Naive B cell (primary cell): ENCODE results near the gene PDE10A. TPM values are rescaled to one million over a fixed set of nuclear protein-coding genes. Genes with fewer than 3 reads are reported as not detected.
"Not testable (repeated sequence)": the region's sequence is repeated elsewhere in the genome, so short reads cannot be mapped to it uniquely, and the experiment has no call there.

Source experiments
- ATAC-seq, 2 donors: fragments of 150-1000 bp; cut with Tn5 transposase; 2 replicates each; pipeline ENCODE4 v1.10.0; 2021; ENCODE audit warnings: low read depth in 2 of 2, mild to moderate bottlenecking in 2 of 2, moderate library complexity in 2 of 2
- DNase-seq: peaks from one replicate; pipeline ENCODE4 v3.0.0; 2022
- H3K27ac Mint-ChIP-seq, 6 donors: one replicate each; pipeline ENCODE4 v1.8.0; 2020 to 2022; ENCODE audit warnings: mild to moderate bottlenecking in 6 of 6, mixed read lengths in 6 of 6, moderate library complexity in 5 of 6, inconsistent platforms in 2 of 6
- H3K27me3 Mint-ChIP-seq, 3 donors: one replicate each; pipeline ENCODE4 v1.8.0; 2021 to 2022; ENCODE audit warnings: mixed read lengths in 3 of 3, mild to moderate bottlenecking in 1 of 3
- H3K36me3 Mint-ChIP-seq, 2 donors: one replicate each; pipeline ENCODE4 v1.8.0; 2020 to 2022; ENCODE audit warnings: mixed read lengths in 2 of 2, inconsistent platforms in 1 of 2, mild to moderate bottlenecking in 1 of 2
- H3K4me1 Mint-ChIP-seq, 3 donors: one replicate each; pipeline ENCODE4 v1.8.0; 2020 to 2022; ENCODE audit warnings: mixed read lengths in 3 of 3, inconsistent platforms in 1 of 3, mild to moderate bottlenecking in 1 of 3, moderate library complexity in 1 of 3
- H3K4me3 Mint-ChIP-seq, 8 donors: one replicate each; pipeline ENCODE4 v1.8.0; 2020 to 2022; ENCODE audit warnings: mild to moderate bottlenecking in 8 of 8, mixed read lengths in 8 of 8, moderate library complexity in 8 of 8, inconsistent platforms in 2 of 8
- H3K9me3 Mint-ChIP-seq, 7 donors: one replicate each; pipeline ENCODE4 v1.8.0; 2020 to 2022; ENCODE audit warnings: mixed read lengths in 7 of 7, mild to moderate bottlenecking in 5 of 7, inconsistent platforms in 2 of 7, moderate library complexity in 1 of 7
- polyA plus RNA-seq, 6 donors: library from polyadenylated mRNA; unstranded; fragments of 300-500 nt; fragmentation: Illumina TruSeq; gene quantifications; one replicate each; pipeline ENCODE4 v1.2.3, GENCODE V29; 2021; ENCODE audit warnings: low read depth in 6 of 6

PDE10A gene
- polyA plus RNA-seq, 6 donors from 2014 or later: not detected

DNA sequence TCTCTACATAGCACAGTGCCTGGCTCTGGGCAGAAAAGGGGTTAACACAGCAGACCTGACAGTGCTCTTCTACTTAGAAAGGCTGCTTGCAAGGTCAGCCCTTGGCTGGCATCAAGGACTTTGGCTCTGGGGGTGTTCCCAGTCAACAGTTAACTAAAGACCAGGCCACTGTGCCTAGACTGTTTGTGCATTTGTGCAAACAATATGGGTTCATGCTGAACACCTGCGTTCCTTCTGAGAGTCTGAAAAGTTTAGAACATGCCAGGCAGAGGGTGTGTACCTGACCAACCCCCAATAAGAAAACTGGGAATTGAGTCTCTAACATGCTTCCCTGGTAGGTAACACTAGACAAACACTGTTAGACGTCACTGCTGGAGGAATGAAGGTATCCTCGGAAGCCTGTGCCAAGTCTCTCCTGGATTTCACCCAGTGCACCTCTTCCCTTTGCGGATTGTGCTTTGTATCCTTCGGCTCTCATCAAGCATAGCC is 110.7 kb downstream of the PDE10A start:
- no peak overlapping the region for H3K4me3 Mint-ChIP-seq
- H3K27ac Mint-ChIP-seq: no peak overlapping the region
- no peaks in the 10 kb centered on the region for H3K36me3 Mint-ChIP-seq
- peaks cover 0 to 8% (median 0%) of the 10 kb centered on the region in 7 donors for H3K9me3 Mint-ChIP-seq
- H3K27me3 Mint-ChIP-seq: no peaks in the 10 kb centered on the region
- no peak for DNase-seq
- H3K4me1 Mint-ChIP-seq: no peaks in the 10 kb centered on the region
- ATAC-seq: no peak

DNA sequence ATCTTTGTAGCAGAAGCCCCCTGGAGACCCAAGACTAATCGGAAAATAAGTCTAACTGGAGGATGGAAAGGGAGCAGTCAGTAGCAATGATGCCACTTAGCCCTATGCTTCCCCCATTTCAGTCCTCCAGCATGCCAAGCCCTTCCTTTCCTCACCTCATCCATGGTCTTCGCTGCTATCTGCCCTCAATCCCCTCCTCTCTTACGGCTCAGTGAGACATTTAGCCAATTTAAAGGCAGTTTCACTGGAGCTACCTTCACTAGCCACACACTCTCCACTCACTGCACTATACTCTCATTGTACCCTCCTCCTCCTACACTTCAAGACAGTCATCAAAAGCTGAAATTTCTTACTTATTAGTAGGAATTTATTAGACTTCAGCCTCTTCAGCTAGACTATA is 111.2 kb downstream of the PDE10A start:
- no peak for ATAC-seq
- H3K27me3 Mint-ChIP-seq: no peaks in the 10 kb centered on the region
- DNase-seq: no peak
- H3K36me3 Mint-ChIP-seq: no peaks in the 10 kb centered on the region
- no peak overlapping the region for H3K4me3 Mint-ChIP-seq
- H3K9me3 Mint-ChIP-seq: peaks cover 0 to 8% (median 0%) of the 10 kb centered on the region in 7 donors
- no peak overlapping the region for H3K27ac Mint-ChIP-seq
- no peaks in the 10 kb centered on the region for H3K4me1 Mint-ChIP-seq

DNA sequence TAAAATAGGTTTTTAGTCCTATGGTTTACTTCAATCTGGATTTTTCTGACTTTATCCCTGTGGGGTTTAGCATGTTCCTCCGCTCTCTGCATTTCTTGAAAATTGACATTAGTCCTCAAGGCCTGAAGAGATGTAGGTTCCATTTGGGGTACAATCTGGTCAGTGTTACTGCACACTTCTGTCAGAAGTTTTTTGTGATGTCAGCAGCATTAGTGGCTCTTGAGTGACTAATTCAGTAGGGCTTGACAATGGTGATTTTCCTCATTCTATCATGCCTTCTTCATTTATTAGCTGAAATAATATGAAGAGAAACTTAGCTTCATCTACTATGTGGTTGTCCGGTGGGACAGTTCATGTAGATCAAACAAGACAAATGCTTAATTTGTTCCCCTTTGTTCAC is 114.6 kb downstream of the PDE10A start:
- no peak for ATAC-seq
- no peak for DNase-seq
- Mint-ChIP-seq H3K27me3 (no peaks in the 10 kb centered on the region), H3K9me3 (peaks cover 0 to 4% (median 1%) of the 10 kb centered on the region in 7 donors), H3K4me1 (no peaks in the 10 kb centered on the region), H3K27ac (no peak overlapping the region), H3K4me3 (no peak overlapping the region), H3K36me3 (no peaks in the 10 kb centered on the region)

DNA sequence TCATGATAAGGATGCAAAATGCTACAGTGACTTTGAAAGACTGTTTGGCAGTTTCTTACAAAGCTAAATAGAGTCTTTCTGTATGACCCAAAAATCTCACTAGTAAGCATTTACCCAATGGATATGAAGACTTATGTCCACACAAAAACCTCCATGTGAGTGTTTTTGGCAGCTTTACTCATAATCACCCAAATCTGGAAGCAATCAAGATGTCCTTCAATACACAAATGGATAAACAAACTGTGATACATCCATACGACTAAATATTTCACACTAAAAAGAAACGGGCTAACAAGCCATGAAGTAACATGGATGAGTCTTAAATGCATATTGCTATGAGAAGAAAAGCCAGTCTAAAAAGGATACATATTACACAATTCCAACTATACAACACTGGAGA is 117.2 kb downstream of the PDE10A start:
- Mint-ChIP-seq H3K4me3 (no peak overlapping the region), H3K27ac (no peak overlapping the region), H3K36me3 (no peaks in the 10 kb centered on the region), H3K4me1 (no peaks in the 10 kb centered on the region), H3K27me3 (no peaks in the 10 kb centered on the region), H3K9me3 (peaks cover 0 to 6% (median 0%) of the 10 kb centered on the region in 7 donors)
- DNase-seq (no peak), ATAC-seq (no peak)

DNA sequence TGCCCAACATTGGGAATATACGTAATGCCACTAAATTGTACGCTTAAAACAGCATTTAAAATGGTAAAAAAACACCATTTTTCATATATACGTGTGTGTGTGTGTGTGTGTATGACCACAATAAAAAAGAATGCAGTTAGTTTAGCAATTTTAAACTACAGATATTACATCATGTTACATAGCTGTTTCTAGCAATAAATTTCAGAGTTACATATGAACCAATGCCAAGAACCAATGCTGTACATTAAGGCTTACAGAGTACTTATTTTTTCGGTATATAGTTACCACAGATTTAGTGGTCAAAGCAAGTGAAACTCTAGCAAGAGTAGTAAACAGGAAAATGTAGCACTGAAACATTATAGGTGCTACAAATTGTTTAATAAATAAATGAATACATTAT is 119.3 kb downstream of the PDE10A start:
- Mint-ChIP-seq H3K9me3 (peaks cover 0 to 6% (median 0%) of the 10 kb centered on the region in 7 donors), H3K4me3 (no peak overlapping the region), H3K27me3 (no peaks in the 10 kb centered on the region), H3K36me3 (no peaks in the 10 kb centered on the region), H3K4me1 (no peaks in the 10 kb centered on the region), H3K27ac (no peak overlapping the region)
- ATAC-seq: no peak
- no peak for DNase-seq

DNA sequence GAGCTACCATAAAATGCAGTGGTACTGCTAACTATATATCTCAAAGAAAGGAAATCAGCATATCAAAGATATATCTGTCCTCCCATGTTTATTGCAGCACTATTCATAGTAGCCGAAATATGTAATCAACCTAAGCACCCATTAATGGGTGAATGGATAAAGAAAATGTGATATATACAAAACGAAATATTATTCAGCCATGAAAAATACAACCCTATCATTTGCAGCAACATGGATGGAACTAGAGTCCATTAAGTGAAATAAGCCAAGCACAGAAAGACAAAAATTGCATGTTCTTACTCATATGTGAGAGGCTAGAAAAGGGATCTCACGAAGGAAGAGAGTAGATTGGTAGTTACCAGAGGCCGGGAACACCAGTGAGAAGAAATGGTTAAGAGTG is 126.1 kb downstream of the PDE10A start:
- DNase-seq (no peak), ATAC-seq (no peak)
- H3K27ac Mint-ChIP-seq: no peak overlapping the region
- H3K36me3 Mint-ChIP-seq: no peaks in the 10 kb centered on the region
- H3K27me3 Mint-ChIP-seq: no peaks in the 10 kb centered on the region
- no peak overlapping the region for H3K4me3 Mint-ChIP-seq
- peaks cover 0 to 4% (median 0%) of the 10 kb centered on the region in 7 donors for H3K9me3 Mint-ChIP-seq
- no peaks in the 10 kb centered on the region for H3K4me1 Mint-ChIP-seq

GRCh38 chr6:165519316-165519715 is 143.7 kb downstream of the PDE10A start:
- H3K36me3 Mint-ChIP-seq: no peaks in the 10 kb centered on the region
- no peak for DNase-seq
- peaks cover 0 to 7% (median 0%) of the 10 kb centered on the region in 7 donors for H3K9me3 Mint-ChIP-seq
- H3K4me3 Mint-ChIP-seq: no peak overlapping the region
- H3K27me3 Mint-ChIP-seq: no peaks in the 10 kb centered on the region
- no peak for ATAC-seq
- H3K27ac Mint-ChIP-seq: no peak overlapping the region
- no peaks in the 10 kb centered on the region for H3K4me1 Mint-ChIP-seq

DNA sequence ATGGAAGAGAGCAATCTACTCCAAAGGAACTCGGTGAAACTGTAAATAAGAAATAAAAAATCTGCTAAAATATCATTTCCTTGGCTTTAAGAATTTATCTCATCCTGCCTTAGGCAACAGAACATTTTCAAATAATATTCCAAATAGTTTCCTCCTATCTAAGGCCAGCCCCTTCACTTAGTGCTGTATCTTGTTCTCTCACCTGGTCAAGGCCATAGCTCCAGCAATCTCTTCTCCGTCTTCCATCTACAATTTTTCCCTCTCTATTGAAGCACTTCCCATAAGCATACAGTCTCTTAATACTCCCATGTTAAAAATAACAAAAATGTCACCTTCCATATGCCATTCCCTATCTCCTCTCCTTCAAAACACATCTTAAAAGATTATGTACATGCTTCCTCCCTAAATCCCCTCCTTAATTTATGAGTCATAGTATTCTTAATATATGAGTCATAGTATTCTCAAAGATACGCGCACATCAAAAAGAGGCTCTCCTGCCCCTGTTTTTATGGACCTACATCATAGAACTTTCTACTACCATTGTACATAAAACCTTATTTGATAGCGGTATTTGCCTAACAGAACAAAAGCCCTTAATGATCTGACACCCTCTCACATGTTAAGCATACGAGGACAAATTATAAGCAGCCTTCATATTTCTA is 146.9 kb downstream of the PDE10A start:
- Mint-ChIP-seq H3K4me1 (no peaks in the 10 kb centered on the region), H3K36me3 (no peaks in the 10 kb centered on the region), H3K4me3 (no peak overlapping the region), H3K27ac (no peak overlapping the region), H3K27me3 (no peaks in the 10 kb centered on the region), H3K9me3 (peaks cover 0 to 7% (median 0%) of the 10 kb centered on the region in 7 donors)
- DNase-seq (no peak), ATAC-seq (no peak)

DNA sequence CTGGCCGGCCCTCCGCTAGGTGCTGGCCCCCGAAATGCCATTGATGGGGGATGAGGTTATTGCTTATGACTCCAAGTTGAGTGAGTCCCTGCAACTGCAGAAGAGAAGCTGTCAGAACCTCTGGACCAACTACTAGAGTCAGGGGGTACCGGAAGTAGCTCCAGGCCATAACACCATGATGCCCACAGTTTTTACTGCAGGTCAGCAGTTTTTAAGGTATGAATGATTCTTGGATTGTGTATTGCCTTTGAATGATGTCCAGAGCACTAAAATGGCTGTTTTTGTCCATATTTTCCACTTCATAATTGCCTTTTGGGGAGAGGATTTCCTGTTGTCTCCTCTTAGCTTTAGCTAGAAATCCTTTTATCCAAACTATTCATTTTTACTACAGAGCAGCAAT is 148.4 kb downstream of the PDE10A start:
- no peaks in the 10 kb centered on the region for H3K4me1 Mint-ChIP-seq
- H3K4me3 Mint-ChIP-seq: no peak overlapping the region
- no peaks in the 10 kb centered on the region for H3K27me3 Mint-ChIP-seq
- H3K27ac Mint-ChIP-seq: no peak overlapping the region
- H3K9me3 Mint-ChIP-seq: peaks cover 0 to 4% (median 0%) of the 10 kb centered on the region in 7 donors
- DNase-seq: no peak
- H3K36me3 Mint-ChIP-seq: no peaks in the 10 kb centered on the region
- ATAC-seq: no peak

DNA sequence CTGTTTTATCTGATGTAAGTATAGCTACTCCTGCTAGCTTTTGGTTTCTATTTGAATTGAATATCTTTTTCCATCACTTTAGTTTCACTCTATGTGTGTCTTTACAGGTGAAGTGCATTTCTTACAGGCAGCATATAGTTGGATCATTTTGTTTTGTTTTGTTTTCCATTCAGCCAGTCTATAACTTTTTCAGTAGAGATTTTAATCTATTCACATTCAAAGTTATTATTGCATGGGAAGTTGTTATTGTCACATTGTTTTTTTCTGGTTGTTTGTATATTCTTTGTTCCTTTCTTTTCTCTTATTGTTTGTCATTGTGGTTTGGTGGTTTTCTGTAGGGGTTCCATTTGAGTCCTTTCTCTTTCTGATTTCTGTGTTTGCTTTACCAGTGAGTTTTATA is 151.2 kb downstream of the PDE10A start:
- ATAC-seq: no peak
- Mint-ChIP-seq H3K9me3 (peaks cover 0 to 4% (median 0%) of the 10 kb centered on the region in 7 donors), H3K4me3 (no peak overlapping the region), H3K4me1 (no peaks in the 10 kb centered on the region), H3K36me3 (no peaks in the 10 kb centered on the region), H3K27ac (no peak overlapping the region), H3K27me3 (no peaks in the 10 kb centered on the region)
- no peak for DNase-seq

DNA sequence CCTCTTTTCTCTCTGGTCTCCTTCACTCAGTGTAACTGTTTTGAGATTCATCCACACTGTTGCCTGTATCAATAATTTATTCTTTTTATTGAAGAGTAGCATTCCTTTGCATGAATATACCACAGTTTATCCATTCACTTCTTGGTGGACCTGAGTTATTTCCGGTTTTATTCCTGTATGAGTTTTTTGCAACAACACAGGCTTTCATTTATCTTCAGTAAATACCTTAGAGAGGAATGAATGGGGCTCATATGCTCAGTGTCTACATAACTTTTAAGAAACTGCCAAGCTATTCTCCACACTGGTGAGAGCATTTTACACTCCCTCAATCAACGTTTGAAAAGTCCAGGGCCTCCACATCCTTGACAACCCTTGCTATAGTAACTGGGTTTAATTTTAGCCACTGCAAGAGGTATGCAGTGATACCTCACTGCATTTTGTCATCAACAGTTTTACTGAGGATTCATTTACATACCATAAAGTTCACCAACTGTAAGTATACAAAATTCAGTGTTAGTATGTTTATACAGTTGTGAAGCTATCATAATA is 154.6 kb downstream of the PDE10A start:
- Mint-ChIP-seq H3K27me3 (no peaks in the 10 kb centered on the region), H3K4me3 (no peak overlapping the region), H3K9me3 (peaks cover 0 to 3% (median 0%) of the 10 kb centered on the region in 7 donors), H3K4me1 (no peaks in the 10 kb centered on the region), H3K36me3 (no peaks in the 10 kb centered on the region), H3K27ac (no peak overlapping the region)
- DNase-seq (no peak), ATAC-seq (no peak)

DNA sequence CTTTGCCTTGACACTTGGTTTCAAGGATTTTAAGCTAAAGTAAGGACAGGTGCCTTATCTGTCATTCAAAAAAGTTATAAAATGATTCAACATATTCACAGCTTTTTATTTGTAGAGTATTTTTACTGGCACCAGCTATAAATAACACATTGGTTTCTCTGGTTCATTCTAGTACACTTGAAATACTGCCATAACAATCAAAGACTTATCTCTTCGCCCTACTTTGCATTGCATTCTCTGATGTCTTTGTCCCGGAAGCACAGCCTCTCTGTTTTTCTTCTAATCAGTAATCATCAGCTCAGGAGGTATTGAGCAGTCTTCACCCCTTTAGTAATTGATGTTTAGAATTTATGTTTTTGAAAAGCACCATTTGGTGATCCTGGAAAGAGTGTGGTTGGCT is 156.4 kb downstream of the PDE10A start:
- Mint-ChIP-seq H3K27ac (no peak overlapping the region), H3K36me3 (no peaks in the 10 kb centered on the region), H3K4me1 (no peaks in the 10 kb centered on the region), H3K27me3 (no peaks in the 10 kb centered on the region), H3K4me3 (no peak overlapping the region), H3K9me3 (peaks cover 0 to 5% (median 0%) of the 10 kb centered on the region in 7 donors)
- ATAC-seq (no peak), DNase-seq (no peak)

- not testable (repeated sequence) for H3K4me1 Mint-ChIP-seq, H3K27me3 Mint-ChIP-seq, ATAC-seq, H3K27ac Mint-ChIP-seq, DNase-seq, H3K36me3 Mint-ChIP-seq, H3K9me3 Mint-ChIP-seq, H3K4me3 Mint-ChIP-seq
Measured at GRCh38 chr6:165500214-165500907, 162.7 kb downstream of the PDE10A start.

- no peak overlapping the region for H3K27ac Mint-ChIP-seq
- H3K27me3 Mint-ChIP-seq: no peaks in the 10 kb centered on the region
- DNase-seq (no peak), ATAC-seq (no peak)
- H3K36me3 Mint-ChIP-seq: no peaks in the 10 kb centered on the region
- H3K4me3 Mint-ChIP-seq: no peak overlapping the region
- no peaks in the 10 kb centered on the region for H3K4me1 Mint-ChIP-seq
- H3K9me3 Mint-ChIP-seq: peaks cover 0 to 4% (median 0%) of the 10 kb centered on the region in 7 donors
Measured at GRCh38 chr6:165497472-165497871, 165.6 kb downstream of the PDE10A start.
